ENCODE data around the gene ZNF488. TPM values are rescaled to one million over a fixed set of nuclear protein-coding genes. Genes with fewer than 3 reads are reported as not detected.

Gene ZNF488
- total RNA-seq, 1 donor from 2014 or later: under 0.01 TPM

- peak; percentile 9 for DNase-seq (ENCODE audit: low read depth)
- Histone ChIP-seq H3K27me3 (ENCODE audit: control insufficient read depth, insufficient read depth, low read length) (peaks cover 4% of the 10 kb centered on the region), H3K4me3 (ENCODE audit: low read depth, low read length) (no peak overlapping the region), H3K36me3 (ENCODE audit: control insufficient read depth, insufficient read depth, low read length) (no peaks in the 10 kb centered on the region)
- TF ChIP-seq, protein P1, sequence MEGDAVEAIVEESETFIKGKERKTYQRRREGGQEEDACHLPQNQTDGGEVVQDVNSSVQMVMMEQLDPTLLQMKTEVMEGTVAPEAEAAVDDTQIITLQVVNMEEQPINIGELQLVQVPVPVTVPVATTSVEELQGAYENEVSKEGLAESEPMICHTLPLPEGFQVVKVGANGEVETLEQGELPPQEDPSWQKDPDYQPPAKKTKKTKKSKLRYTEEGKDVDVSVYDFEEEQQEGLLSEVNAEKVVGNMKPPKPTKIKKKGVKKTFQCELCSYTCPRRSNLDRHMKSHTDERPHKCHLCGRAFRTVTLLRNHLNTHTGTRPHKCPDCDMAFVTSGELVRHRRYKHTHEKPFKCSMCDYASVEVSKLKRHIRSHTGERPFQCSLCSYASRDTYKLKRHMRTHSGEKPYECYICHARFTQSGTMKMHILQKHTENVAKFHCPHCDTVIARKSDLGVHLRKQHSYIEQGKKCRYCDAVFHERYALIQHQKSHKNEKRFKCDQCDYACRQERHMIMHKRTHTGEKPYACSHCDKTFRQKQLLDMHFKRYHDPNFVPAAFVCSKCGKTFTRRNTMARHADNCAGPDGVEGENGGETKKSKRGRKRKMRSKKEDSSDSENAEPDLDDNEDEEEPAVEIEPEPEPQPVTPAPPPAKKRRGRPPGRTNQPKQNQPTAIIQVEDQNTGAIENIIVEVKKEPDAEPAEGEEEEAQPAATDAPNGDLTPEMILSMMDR (IDR thresholded peaks at IDR 0.05; ENCODE audit: insufficient read depth, low read length, severe bottlenecking): no peak
- FAIRE-seq: no peak
Measured at GRCh38 chr10:47346581-47347302, 37.4 kb downstream of the ZNF488 start.

- Histone ChIP-seq H3K4me3 (ENCODE audit: low read depth, low read length) (no peak overlapping the region), H3K36me3 (ENCODE audit: control insufficient read depth, insufficient read depth, low read length) (no peaks in the 10 kb centered on the region), H3K27me3 (ENCODE audit: control insufficient read depth, insufficient read depth, low read length) (peaks cover 4% of the 10 kb centered on the region)
- DNase-seq (ENCODE audit: low read depth) (no peak), FAIRE-seq (no peak)
- TF ChIP-seq, protein P1 (IDR thresholded peaks at IDR 0.05; ENCODE audit: insufficient read depth, low read length, severe bottlenecking): no peak
Measured at GRCh38 chr10:47344996-47345870, 38.9 kb downstream of the ZNF488 start.

DNA sequence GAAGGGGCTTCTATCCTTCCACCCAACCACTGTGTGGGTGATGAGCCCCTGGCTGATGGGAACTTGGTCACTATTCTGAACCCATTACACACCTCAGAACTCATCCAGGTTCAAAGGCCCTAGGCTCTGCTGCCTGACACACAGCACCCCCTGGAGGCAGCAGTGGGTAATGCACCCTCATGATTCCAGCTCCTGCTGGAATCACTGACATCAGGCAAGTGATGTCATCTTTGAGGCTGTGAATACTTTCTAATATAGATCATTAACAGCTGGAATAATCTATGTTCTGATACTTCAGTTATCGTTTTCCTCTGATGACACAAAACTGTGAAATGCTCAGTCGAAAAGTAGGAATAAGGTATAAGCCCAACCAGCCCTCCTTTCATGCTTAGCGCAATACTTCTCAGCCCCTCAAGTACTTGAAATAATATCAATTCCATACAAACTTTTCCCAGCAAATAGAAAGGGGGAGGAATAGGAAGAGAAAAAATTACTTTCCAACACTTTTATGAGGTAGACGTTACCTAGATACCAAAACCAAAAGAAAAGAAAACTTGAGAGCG lies 43.4 kb downstream of the ZNF488 start:
- DNase-seq (ENCODE audit: low read depth) (peak; percentile 64), FAIRE-seq (no peak)
- no peak overlapping the region for H3K4me3 ChIP-seq (ENCODE audit: low read depth, low read length)
- TF ChIP-seq, protein P1 (IDR thresholded peaks at IDR 0.05; ENCODE audit: insufficient read depth, low read length, severe bottlenecking): peak; percentile 90
- H3K27me3 ChIP-seq (ENCODE audit: control insufficient read depth, insufficient read depth, low read length): peaks cover 4% of the 10 kb centered on the region
- H3K36me3 ChIP-seq (ENCODE audit: control insufficient read depth, insufficient read depth, low read length): no peaks in the 10 kb centered on the region

DNA sequence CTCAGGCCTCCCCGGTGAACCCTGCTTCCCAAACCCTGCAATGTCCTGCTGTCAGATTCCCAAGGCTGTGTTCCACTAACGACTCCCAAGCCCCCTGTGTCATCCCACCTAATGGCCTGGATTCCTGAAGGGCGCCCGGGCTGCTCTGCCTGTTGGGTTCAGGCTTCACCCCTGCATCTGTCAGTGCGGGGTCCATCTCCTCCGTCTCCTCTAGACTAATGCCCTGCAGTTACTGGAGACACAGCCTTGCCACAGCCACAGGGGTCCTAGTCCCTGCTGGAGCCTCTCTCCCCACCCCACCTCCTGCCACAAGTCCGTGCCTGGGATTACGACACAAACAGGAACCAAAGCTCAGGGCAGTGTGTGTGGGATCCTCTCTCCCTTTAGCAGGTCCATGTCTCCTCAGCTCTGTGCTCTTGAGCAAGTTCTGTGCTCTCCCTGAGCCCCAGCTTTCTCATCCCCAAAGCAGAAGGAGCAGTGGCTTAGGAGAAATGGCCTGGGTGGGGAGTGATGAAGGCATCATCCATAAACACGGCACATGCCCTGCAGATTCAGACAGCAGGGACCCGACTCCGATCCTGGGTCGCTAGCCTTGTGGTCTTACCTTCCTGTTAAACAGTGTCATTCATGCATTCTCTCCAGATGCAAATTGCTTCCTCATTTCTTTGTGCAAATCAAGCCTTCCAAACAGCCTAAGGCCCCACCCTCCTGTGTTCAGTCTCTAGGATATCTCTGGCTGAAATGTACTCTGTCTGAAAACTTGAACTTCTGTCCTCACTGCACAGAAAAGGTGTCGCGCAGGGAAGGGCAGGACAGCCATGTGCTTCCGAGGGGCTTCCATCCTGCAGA lies 44.1 kb downstream of the ZNF488 start:
- no peak overlapping the region for H3K4me3 ChIP-seq (ENCODE audit: low read depth, low read length)
- no peaks in the 10 kb centered on the region for H3K36me3 ChIP-seq (ENCODE audit: control insufficient read depth, insufficient read depth, low read length)
- TF ChIP-seq, protein P1 (IDR thresholded peaks at IDR 0.05; ENCODE audit: insufficient read depth, low read length, severe bottlenecking): no peak
- H3K27me3 ChIP-seq (ENCODE audit: control insufficient read depth, insufficient read depth, low read length): peaks cover 4% of the 10 kb centered on the region
- FAIRE-seq (no peak), DNase-seq (ENCODE audit: low read depth) (no peak)

DNA sequence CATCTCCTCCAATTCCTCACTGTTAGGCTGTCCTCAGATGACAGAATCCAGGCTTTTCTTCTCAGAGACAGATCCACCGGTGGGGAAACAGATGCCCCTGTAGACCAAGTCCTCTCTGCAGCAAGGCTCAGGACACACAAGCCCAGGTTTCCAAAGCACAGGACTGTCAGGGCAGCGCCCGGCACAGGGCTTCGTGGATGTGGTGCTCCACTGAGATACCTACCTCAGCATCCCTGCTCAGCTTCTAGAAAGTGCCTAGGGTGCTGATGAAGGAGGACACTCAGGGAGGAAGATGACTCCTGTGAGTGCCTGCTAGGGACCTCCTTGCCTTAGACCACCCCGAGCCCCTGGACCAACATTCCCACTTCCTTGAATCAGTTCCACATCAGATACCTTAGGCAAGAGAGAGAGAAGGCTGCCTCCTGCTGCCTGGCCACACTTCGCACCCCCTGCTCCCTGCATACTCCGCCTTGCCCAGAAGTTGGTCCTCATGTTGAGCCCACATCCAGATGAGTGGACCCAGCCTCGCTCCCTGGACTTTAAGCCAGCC lies 44.8 kb downstream of the ZNF488 start:
- no peak for FAIRE-seq
- TF ChIP-seq, protein P1 (IDR thresholded peaks at IDR 0.05; ENCODE audit: insufficient read depth, low read length, severe bottlenecking): no peak
- no peak for DNase-seq (ENCODE audit: low read depth)
- H3K36me3 ChIP-seq (ENCODE audit: control insufficient read depth, insufficient read depth, low read length): no peaks in the 10 kb centered on the region
- no peak overlapping the region for H3K4me3 ChIP-seq (ENCODE audit: low read depth, low read length)
- peaks cover 3% of the 10 kb centered on the region for H3K27me3 ChIP-seq (ENCODE audit: control insufficient read depth, insufficient read depth, low read length)

Measured in bronchial epithelial cell (primary cell).